Measurements from ENCODE around the gene DHX29. TPM values are rescaled to one million over a fixed set of nuclear protein-coding genes. Genes with fewer than 3 reads are reported as not detected.

The DHX29 gene
- polyA plus RNA-seq, 1 donor (not counting 4 experiments of a cell fraction or from before 2014, with no cell fraction given): 18.8 TPM

GRCh38 chr5:55241746-55242145 lies 65.7 kb downstream of the DHX29 start:
- no peaks in the 10 kb centered on the region for H3K27me3 ChIP-seq (ENCODE audit: control insufficient read depth, extremely low read depth, insufficient read depth, low read length)
- dilution Hi-C loops (cut with MboI; ENCODE audit: extremely low pct_ligation_motif_present, low sequenced_read_pairs): no loop called here

GRCh38 chr5:55236800-55237199 lies 70.7 kb downstream of the DHX29 start:
- H3K4me1 ChIP-seq (ENCODE audit: control insufficient read depth, extremely low read depth, insufficient read depth, low read length): peaks cover 9% of the 10 kb centered on the region
- no peak for TF ChIP-seq EZH2 (IDR thresholded peaks at IDR 0.05; ENCODE audit: low read length)
- no peak for TF ChIP-seq CTCF (optimal IDR thresholded peaks at IDR 0.05 in 1 of 3, IDR thresholded peaks at IDR 0.05 in 1 of 3, conservative IDR thresholded peaks at IDR 0.05 in 1 of 3; ENCODE audit: extremely low read depth in 1 of 3, insufficient read depth in 2 of 3, low read length in 3 of 3)
- no peaks in the 10 kb centered on the region for H3K9me1 ChIP-seq (ENCODE audit: control insufficient read depth, extremely low read depth, insufficient read depth, low read length)
- no peaks in the 10 kb centered on the region for H3K9me3 ChIP-seq (ENCODE audit: control insufficient read depth, low read depth, low read length)
- DNase-seq (ENCODE audit: low read depth, low spot score) (no peak), FAIRE-seq (no peak)
- no peaks in the 10 kb centered on the region for H3K79me2 ChIP-seq (ENCODE audit: control insufficient read depth, insufficient read depth, low read length)
- H3K27me3 ChIP-seq (ENCODE audit: control insufficient read depth, extremely low read depth, insufficient read depth, low read length): peaks cover 4% of the 10 kb centered on the region
- H3K4me2 ChIP-seq (ENCODE audit: control insufficient read depth, extremely low read depth, insufficient read depth, low read depth, low read length): no peak overlapping the region
- no peaks in the 10 kb centered on the region for H3K36me3 ChIP-seq (ENCODE audit: control insufficient read depth in 2 of 2, extremely low read depth in 1 of 2, insufficient read depth in 2 of 2, low read length in 2 of 2)
- H3K9ac ChIP-seq (ENCODE audit: control insufficient read depth, extremely low read depth, insufficient read depth, low read length): no peak overlapping the region
- no peaks in the 10 kb centered on the region for H4K20me1 ChIP-seq (ENCODE audit: control insufficient read depth, extremely low read depth, insufficient read depth, low read length)
- no peak overlapping the region for H3K27ac ChIP-seq (ENCODE audit: control insufficient read depth, insufficient read depth, low read length)
- H3K4me3 ChIP-seq (ENCODE audit: control insufficient read depth in 2 of 3, extremely low read depth in 1 of 3, insufficient read depth in 2 of 3, low read depth in 1 of 3, low read length in 3 of 3): no peak overlapping the region
- H2AFZ ChIP-seq (ENCODE audit: control insufficient read depth, low read length): no peak overlapping the region
- dilution Hi-C loops (cut with MboI; ENCODE audit: extremely low pct_ligation_motif_present, low sequenced_read_pairs): no loop called here

More at GRCh38 chr5:55241746-55242145, 65.7 kb downstream of the DHX29 start:
- no peak overlapping the region for H3K27ac ChIP-seq (ENCODE audit: control insufficient read depth, insufficient read depth, low read length)
- no peak overlapping the region for H3K4me3 ChIP-seq (ENCODE audit: control insufficient read depth in 2 of 3, extremely low read depth in 1 of 3, insufficient read depth in 2 of 3, low read depth in 1 of 3, low read length in 3 of 3)
- no peak overlapping the region for H3K4me2 ChIP-seq (ENCODE audit: control insufficient read depth, extremely low read depth, insufficient read depth, low read depth, low read length)
- no peaks in the 10 kb centered on the region for H3K36me3 ChIP-seq (ENCODE audit: control insufficient read depth in 2 of 2, extremely low read depth in 1 of 2, insufficient read depth in 2 of 2, low read length in 2 of 2)
- no peak overlapping the region for H2AFZ ChIP-seq (ENCODE audit: control insufficient read depth, low read length)
- no peaks in the 10 kb centered on the region for H3K79me2 ChIP-seq (ENCODE audit: control insufficient read depth, insufficient read depth, low read length)
- H3K9me3 ChIP-seq (ENCODE audit: control insufficient read depth, low read depth, low read length): no peaks in the 10 kb centered on the region
- H4K20me1 ChIP-seq (ENCODE audit: control insufficient read depth, extremely low read depth, insufficient read depth, low read length): no peaks in the 10 kb centered on the region
- no peaks in the 10 kb centered on the region for H3K9me1 ChIP-seq (ENCODE audit: control insufficient read depth, extremely low read depth, insufficient read depth, low read length)
- FAIRE-seq: no peak
- TF ChIP-seq CTCF (optimal IDR thresholded peaks at IDR 0.05 in 1 of 3, IDR thresholded peaks at IDR 0.05 in 1 of 3, conservative IDR thresholded peaks at IDR 0.05 in 1 of 3; ENCODE audit: extremely low read depth in 1 of 3, insufficient read depth in 2 of 3, low read length in 3 of 3) (no peak), EZH2 (IDR thresholded peaks at IDR 0.05; ENCODE audit: low read length) (no peak)
- H3K9ac ChIP-seq (ENCODE audit: control insufficient read depth, extremely low read depth, insufficient read depth, low read length): no peak overlapping the region
- no peaks in the 10 kb centered on the region for H3K4me1 ChIP-seq (ENCODE audit: control insufficient read depth, extremely low read depth, insufficient read depth, low read length)
- DNase-seq (ENCODE audit: low read depth, low spot score): no peak
